ENCODE measurements around the gene ADCY10. TPM values are rescaled to one million over a fixed set of nuclear protein-coding genes. Genes with fewer than 3 reads are reported as not detected.

ADCY10 gene
- total and polyA plus RNA-seq, 9 of the 15 experiments (the other 6 are each of a cell fraction or from before 2014, with no cell fraction given), result 0.08 to 0.86 (median 0.22) TPM

DNA sequence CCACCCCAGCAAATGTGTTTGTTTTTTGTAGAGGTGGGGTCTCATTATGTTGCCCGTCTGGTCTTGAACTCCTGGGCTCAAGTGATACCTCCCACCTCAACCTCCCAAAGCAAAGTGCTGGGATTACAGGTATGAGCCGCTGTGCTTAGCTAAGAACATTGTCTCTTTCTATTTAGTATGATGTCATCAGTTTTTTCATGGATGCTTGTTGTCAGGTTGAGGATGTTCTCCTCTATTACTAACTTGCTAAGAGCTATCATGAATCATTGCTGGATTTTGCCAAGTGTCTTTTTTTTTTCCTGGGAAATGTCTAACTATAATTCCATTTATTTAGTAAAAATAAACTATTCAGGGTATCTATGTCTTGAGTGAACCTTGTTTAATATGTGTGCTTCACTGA lies 42.0 kb upstream of the ADCY10 start (continued):
- TF ChIP-seq, protein P1, sequence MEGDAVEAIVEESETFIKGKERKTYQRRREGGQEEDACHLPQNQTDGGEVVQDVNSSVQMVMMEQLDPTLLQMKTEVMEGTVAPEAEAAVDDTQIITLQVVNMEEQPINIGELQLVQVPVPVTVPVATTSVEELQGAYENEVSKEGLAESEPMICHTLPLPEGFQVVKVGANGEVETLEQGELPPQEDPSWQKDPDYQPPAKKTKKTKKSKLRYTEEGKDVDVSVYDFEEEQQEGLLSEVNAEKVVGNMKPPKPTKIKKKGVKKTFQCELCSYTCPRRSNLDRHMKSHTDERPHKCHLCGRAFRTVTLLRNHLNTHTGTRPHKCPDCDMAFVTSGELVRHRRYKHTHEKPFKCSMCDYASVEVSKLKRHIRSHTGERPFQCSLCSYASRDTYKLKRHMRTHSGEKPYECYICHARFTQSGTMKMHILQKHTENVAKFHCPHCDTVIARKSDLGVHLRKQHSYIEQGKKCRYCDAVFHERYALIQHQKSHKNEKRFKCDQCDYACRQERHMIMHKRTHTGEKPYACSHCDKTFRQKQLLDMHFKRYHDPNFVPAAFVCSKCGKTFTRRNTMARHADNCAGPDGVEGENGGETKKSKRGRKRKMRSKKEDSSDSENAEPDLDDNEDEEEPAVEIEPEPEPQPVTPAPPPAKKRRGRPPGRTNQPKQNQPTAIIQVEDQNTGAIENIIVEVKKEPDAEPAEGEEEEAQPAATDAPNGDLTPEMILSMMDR (IDR thresholded peaks at IDR 0.05 in 2 of 3, conservative IDR thresholded peaks at IDR 0.05 in 1 of 3; ENCODE audit: insufficient read depth in 2 of 3, low read depth in 1 of 3, low read length in 3 of 3), result no peak
- TF ChIP-seq, protein P2, sequence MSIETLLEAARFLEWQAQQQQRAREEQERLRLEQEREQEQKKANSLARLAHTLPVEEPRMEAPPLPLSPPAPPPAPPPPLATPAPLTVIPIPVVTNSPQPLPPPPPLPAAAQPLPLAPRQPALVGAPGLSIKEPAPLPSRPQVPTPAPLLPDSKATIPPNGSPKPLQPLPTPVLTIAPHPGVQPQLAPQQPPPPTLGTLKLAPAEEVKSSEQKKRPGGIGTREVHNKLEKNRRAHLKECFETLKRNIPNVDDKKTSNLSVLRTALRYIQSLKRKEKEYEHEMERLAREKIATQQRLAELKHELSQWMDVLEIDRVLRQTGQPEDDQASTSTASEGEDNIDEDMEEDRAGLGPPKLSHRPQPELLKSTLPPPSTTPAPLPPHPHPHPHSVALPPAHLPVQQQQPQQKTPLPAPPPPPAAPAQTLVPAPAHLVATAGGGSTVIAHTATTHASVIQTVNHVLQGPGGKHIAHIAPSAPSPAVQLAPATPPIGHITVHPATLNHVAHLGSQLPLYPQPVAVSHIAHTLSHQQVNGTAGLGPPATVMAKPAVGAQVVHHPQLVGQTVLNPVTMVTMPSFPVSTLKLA (conservative IDR thresholded peaks at IDR 0.05), result no peak
- TF ChIP-seq, protein P3, sequence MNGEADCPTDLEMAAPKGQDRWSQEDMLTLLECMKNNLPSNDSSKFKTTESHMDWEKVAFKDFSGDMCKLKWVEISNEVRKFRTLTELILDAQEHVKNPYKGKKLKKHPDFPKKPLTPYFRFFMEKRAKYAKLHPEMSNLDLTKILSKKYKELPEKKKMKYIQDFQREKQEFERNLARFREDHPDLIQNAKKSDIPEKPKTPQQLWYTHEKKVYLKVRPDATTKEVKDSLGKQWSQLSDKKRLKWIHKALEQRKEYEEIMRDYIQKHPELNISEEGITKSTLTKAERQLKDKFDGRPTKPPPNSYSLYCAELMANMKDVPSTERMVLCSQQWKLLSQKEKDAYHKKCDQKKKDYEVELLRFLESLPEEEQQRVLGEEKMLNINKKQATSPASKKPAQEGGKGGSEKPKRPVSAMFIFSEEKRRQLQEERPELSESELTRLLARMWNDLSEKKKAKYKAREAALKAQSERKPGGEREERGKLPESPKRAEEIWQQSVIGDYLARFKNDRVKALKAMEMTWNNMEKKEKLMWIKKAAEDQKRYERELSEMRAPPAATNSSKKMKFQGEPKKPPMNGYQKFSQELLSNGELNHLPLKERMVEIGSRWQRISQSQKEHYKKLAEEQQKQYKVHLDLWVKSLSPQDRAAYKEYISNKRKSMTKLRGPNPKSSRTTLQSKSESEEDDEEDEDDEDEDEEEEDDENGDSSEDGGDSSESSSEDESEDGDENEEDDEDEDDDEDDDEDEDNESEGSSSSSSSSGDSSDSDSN (IDR thresholded peaks at IDR 0.05; ENCODE audit: borderline replicate concordance in 1 of 2, low read depth in 2 of 2, low read length in 2 of 2), result no peak
- TF ChIP-seq XRCC3 (IDR thresholded peaks at IDR 0.05), result no peak
- TF ChIP-seq ZFX (CRISPR knock-in tag; IDR thresholded peaks at IDR 0.05), result no peak
- no peak for TF ChIP-seq HIVEP1 (CRISPR knock-in tag; IDR thresholded peaks at IDR 0.05)
- TF ChIP-seq HMBOX1 (IDR thresholded peaks at IDR 0.05), result no peak
- no peak for TF ChIP-seq PHF20 (IDR thresholded peaks at IDR 0.05; ENCODE audit: partially characterized antibody)
- TF ChIP-seq CBX3 (IDR thresholded peaks at IDR 0.05; ENCODE audit: borderline replicate concordance in 1 of 2, low read length in 2 of 2), result no peak
- TF ChIP-seq BMI1 (IDR thresholded peaks at IDR 0.05; ENCODE audit: low read length), result no peak
- TF ChIP-seq LEF1 (IDR thresholded peaks at IDR 0.05), result no peak
- no peak for TF ChIP-seq SMAD3 (CRISPR knock-in tag; conservative IDR thresholded peaks at IDR 0.05)
- TF ChIP-seq, protein P4, sequence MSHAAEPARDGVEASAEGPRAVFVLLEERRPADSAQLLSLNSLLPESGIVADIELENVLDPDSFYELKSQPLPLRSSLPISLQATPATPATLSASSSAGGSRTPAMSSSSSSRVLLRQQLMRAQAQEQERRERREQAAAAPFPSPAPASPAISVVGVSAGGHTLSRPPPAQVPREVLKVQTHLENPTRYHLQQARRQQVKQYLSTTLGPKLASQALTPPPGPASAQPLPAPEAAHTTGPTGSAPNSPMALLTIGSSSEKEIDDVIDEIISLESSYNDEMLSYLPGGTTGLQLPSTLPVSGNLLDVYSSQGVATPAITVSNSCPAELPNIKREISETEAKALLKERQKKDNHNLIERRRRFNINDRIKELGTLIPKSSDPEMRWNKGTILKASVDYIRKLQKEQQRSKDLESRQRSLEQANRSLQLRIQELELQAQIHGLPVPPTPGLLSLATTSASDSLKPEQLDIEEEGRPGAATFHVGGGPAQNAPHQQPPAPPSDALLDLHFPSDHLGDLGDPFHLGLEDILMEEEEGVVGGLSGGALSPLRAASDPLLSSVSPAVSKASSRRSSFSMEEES (CRISPR knock-in tag; IDR thresholded peaks at IDR 0.05), result no peak
- no peak for TF ChIP-seq PHF8 (IDR thresholded peaks at IDR 0.05; ENCODE audit: borderline replicate concordance, low read length)
- TF ChIP-seq ZNF436 (CRISPR knock-in tag; IDR thresholded peaks at IDR 0.05), result no peak
- TF ChIP-seq NELFE (IDR thresholded peaks at IDR 0.05; ENCODE audit: insufficient read depth, insufficient read length), result no peak
- TF ChIP-seq NR3C1 (CRISPR knock-in tag; IDR thresholded peaks at IDR 0.05), result no peak
